ENCODE data around the gene NEB.

DNA sequence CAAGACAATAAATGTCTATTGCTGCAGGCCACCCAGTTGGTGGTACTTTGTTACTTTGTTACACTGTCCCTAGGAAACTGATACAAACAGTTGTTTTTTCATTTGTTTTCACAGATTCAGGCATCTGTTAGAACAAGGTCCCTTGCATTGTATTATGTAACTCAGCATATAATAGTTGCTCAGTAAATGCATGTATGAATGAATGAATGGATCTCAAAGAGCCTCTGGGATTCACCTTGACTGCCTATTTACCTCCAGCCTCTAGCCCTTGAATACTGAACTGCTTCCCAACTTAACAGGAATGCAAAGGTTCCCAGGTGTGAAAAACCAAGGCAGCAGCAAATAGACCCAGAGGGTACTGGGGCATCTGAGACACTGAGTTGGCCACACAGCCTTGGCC lies 27.4 kb upstream of the NEB start:
- TF ChIP-seq, protein P1, sequence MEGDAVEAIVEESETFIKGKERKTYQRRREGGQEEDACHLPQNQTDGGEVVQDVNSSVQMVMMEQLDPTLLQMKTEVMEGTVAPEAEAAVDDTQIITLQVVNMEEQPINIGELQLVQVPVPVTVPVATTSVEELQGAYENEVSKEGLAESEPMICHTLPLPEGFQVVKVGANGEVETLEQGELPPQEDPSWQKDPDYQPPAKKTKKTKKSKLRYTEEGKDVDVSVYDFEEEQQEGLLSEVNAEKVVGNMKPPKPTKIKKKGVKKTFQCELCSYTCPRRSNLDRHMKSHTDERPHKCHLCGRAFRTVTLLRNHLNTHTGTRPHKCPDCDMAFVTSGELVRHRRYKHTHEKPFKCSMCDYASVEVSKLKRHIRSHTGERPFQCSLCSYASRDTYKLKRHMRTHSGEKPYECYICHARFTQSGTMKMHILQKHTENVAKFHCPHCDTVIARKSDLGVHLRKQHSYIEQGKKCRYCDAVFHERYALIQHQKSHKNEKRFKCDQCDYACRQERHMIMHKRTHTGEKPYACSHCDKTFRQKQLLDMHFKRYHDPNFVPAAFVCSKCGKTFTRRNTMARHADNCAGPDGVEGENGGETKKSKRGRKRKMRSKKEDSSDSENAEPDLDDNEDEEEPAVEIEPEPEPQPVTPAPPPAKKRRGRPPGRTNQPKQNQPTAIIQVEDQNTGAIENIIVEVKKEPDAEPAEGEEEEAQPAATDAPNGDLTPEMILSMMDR (IDR thresholded peaks at IDR 0.05), result no peak
- TF ChIP-seq POLR2AphosphoS5 (IDR thresholded peaks at IDR 0.05) (no peak), POLR2A (IDR thresholded peaks at IDR 0.05) (no peak)

All from transverse colon (tissue), 4 donors.